ENCODE measurements around the gene KLF15. TPM values are rescaled to one million over a fixed set of nuclear protein-coding genes. Genes with fewer than 3 reads are reported as not detected.

KLF15 gene
- total RNA-seq, 1 experiment from 2014 or later, result 14.7 TPM

- Mint-ChIP-seq H3K27me3 (ENCODE audit: low read depth) (peaks cover 3% of the 10 kb centered on the region; the same call in 1 of the 2 replicates), H3K36me3 (no peaks in the 10 kb centered on the region), H3K4me1 (peaks cover 16% of the 10 kb centered on the region), H3K9me3 (no peaks in the 10 kb centered on the region), H3K4me3 (no peak overlapping the region), H3K27ac (no peak overlapping the region)
- ATAC-seq (no peak), DNase-seq (ENCODE audit: low spot score) (no peak)
- POLR2A ChIA-PET, result no interaction called here
- no peak for TF ChIP-seq ARID4B (CRISPR knock-in tag; IDR thresholded peaks at IDR 0.05; ENCODE audit: borderline replicate concordance)
- TF ChIP-seq TP53 (CRISPR knock-in tag; IDR thresholded peaks at IDR 0.05), result no peak
- TF ChIP-seq ATF6 (CRISPR knock-in tag; IDR thresholded peaks at IDR 0.05), result no peak
- no peak for TF ChIP-seq ESRRA (CRISPR knock-in tag; IDR thresholded peaks at IDR 0.05; ENCODE audit: borderline replicate concordance)
- no peak for TF ChIP-seq PRRX2 (CRISPR knock-in tag; IDR thresholded peaks at IDR 0.05)
- TF ChIP-seq NR3C1 (CRISPR knock-in tag; conservative IDR thresholded peaks at IDR 0.05; ENCODE audit: low read depth), result no peak
- TF ChIP-seq ERG (CRISPR knock-in tag; IDR thresholded peaks at IDR 0.05), result no peak
- no peak for TF ChIP-seq ZNF121 (CRISPR knock-in tag; IDR thresholded peaks at IDR 0.05)
- no peak for TF ChIP-seq AFF4 (CRISPR knock-in tag; IDR thresholded peaks at IDR 0.05; ENCODE audit: borderline replicate concordance)
- no peak for TF ChIP-seq HMGXB4 (CRISPR knock-in tag; IDR thresholded peaks at IDR 0.05)
- no peak for TF ChIP-seq ZNF281 (CRISPR knock-in tag; IDR thresholded peaks at IDR 0.05)
- no peak for TF ChIP-seq CREB1 (CRISPR knock-in tag; IDR thresholded peaks at IDR 0.05)
- TF ChIP-seq USF1 (CRISPR knock-in tag; IDR thresholded peaks at IDR 0.05), result no peak
- TF ChIP-seq MAX (CRISPR knock-in tag; IDR thresholded peaks at IDR 0.05), result no peak
- TF ChIP-seq CTCF (IDR thresholded peaks at IDR 0.05), result no peak
- CTCF ChIA-PET, result no interaction called here
Observed at GRCh38 chr3:126401611-126402160, 44.5 kb upstream of the KLF15 start.

Data from WTC11 (cell line).